GM12878 (cell line): ENCODE results near the gene LCN1. TPM values are rescaled to one million over a fixed set of nuclear protein-coding genes. Genes with fewer than 3 reads are reported as not detected.

Experiments used
- ATAC-seq: fragments of 200-7000 bp; cut with Tn5 transposase; 3 replicates; pipeline ENCODE4 v1.9.1; 2020; ENCODE audit warnings: mild to moderate bottlenecking, moderate library complexity
- BruUV-seq: library from RNA; stranded (reverse); fragments of 400-500 nt; replicated peaks from 2 replicates; lab custom pipeline; 2021; lab: Mats Ljungman, UMichigan
- CTCF ChIA-PET: fragments of 300-600 bp; sonication (Branson Sonifier 250); formaldehyde crosslinking; extraction: SDS; loops from one replicate; lab custom pipeline; 2021; ENCODE audit warnings: inconsistent platforms; lab: Yijun Ruan, JAX
- POLR2A ChIA-PET: fragments of 350-600 bp; formaldehyde crosslinking; extraction: SDS; loops from one replicate; lab custom pipeline; 2021; ENCODE audit warnings: inconsistent platforms; lab: Charles Lee
- RAD21 ChIA-PET: fragments of 300-600 bp; sonication (Branson Sonifier 250); formaldehyde crosslinking; loops from one replicate; lab custom pipeline; 2023; ENCODE audit warnings: antibody characterized with exemption; ENCODE audit not compliant: unreplicated experiment; lab: Charles Lee
- SMC1A ChIA-PET: fragments of 300-600 bp; sonication (Branson Sonifier 250); formaldehyde crosslinking; loops from one replicate; lab custom pipeline; 2023; ENCODE audit not compliant: unreplicated experiment, uncharacterized antibody; lab: Charles Lee
- DNase-seq: peaks from one replicate; pipeline ENCODE4 v3.0.0-alpha.2; 2011; ENCODE audit warnings: low read depth, low spot score
- FAIRE-seq: peaks from 3 replicates; lab custom pipeline; 2011; peaks lifted over from hg19 to GRCh38; lab: Jason Lieb, UNC
- H2AFZ ChIP-seq: 2 replicates; pipeline ENCODE4 v1.6.0; 2011; ENCODE audit warnings: low read depth, low read length, control low read depth; ENCODE audit not compliant: control insufficient read depth
- H3K27ac ChIP-seq: 2 replicates; pipeline ENCODE4 v1.5.1; 2011; ENCODE audit warnings: control low read depth; ENCODE audit not compliant: control insufficient read depth, insufficient read depth
- H3K27me3 ChIP-seq, 2 experiments: replicated peaks in 1 of 2; 2 replicates each; pipeline versions ENCODE4 v1.6.0 to v1.6.1; 2011; ENCODE audit warnings: low read length in 1 of 2; ENCODE audit not compliant: control insufficient read depth in 2 of 2, insufficient read depth in 2 of 2
- H3K36me3 ChIP-seq, 2 experiments: 2 replicates each; pipeline ENCODE4 v1.5.1; 2011; ENCODE audit warnings: low read length in 1 of 2; ENCODE audit not compliant: control insufficient read depth in 2 of 2, insufficient read depth in 2 of 2
- H3K4me1 ChIP-seq: 2 replicates; pipeline ENCODE4 v1.6.1; 2011; ENCODE audit warnings: mild to moderate bottlenecking, low read length, moderate library complexity, mixed read lengths; ENCODE audit not compliant: control insufficient read depth, insufficient read depth
- H3K4me2 ChIP-seq: 2 replicates; pipeline ENCODE4 v1.6.0; 2011; ENCODE audit warnings: control low read depth; ENCODE audit not compliant: control insufficient read depth, insufficient read depth
- H3K4me3 ChIP-seq: fragments of 200-600 bp; sonication (generic); 2 replicates; pipeline ENCODE4 v1.5.1; 2016
- H3K79me2 ChIP-seq: 2 replicates; pipeline ENCODE4 v1.6.0; 2011; ENCODE audit warnings: low read length; ENCODE audit not compliant: control insufficient read depth, insufficient read depth
- H3K9ac ChIP-seq: 2 replicates; pipeline ENCODE4 v1.8.0; 2011; ENCODE audit warnings: low read length, control low read depth, mixed read lengths; ENCODE audit not compliant: control insufficient read depth, insufficient read depth
- H3K9me3 ChIP-seq: replicated peaks from 3 replicates; pipeline ENCODE4 v1.5.1; 2011; ENCODE audit warnings: mild to moderate bottlenecking, low read length; ENCODE audit not compliant: control insufficient read depth, insufficient read depth
- H4K20me1 ChIP-seq: 2 replicates; pipeline ENCODE4 v1.6.0; 2011; ENCODE audit not compliant: control insufficient read depth, insufficient read depth
- EP300 ChIP-seq, 2 experiments: fragments of 150-350 bp in 1 of 2; IDR thresholded peaks; 2 replicates each; pipeline ENCODE4 v1.6.1; 2011 to 2012; ENCODE audit warnings: low read depth in 2 of 2, low read length in 2 of 2, borderline replicate concordance in 1 of 2, improper control_type of control experiment in 1 of 2, inconsistent platforms in 1 of 2; ENCODE audit not compliant: control insufficient read depth in 1 of 2
- MXI1 ChIP-seq: fragments of 150-350 bp; IDR thresholded peaks from 2 replicates; pipeline ENCODE4 v1.6.1; 2011; ENCODE audit warnings: low read depth, mild to moderate bottlenecking, inconsistent platforms, low read length, improper control_type of control experiment
- NR2F1 ChIP-seq: fragments of 450-650 bp; conservative IDR thresholded peaks from 2 replicates; pipeline ENCODE4 v1.6.1; 2017; ENCODE audit warnings: mild to moderate bottlenecking
- SIX5 ChIP-seq: IDR thresholded peaks from 2 replicates; pipeline ENCODE4 v1.6.1; 2011; ENCODE audit warnings: mild to moderate bottlenecking, low read depth, low read length, moderate library complexity; ENCODE audit not compliant: severe bottlenecking
- SP1 ChIP-seq: IDR thresholded peaks from one replicate; pipeline ENCODE4 v1.6.1; 2011; ENCODE audit warnings: low read depth, low read length
- SUZ12 ChIP-seq: fragments of 200-600 bp; sonication (generic); IDR thresholded peaks from one replicate; pipeline ENCODE4 v1.6.1; 2018; ENCODE audit warnings: antibody characterized with exemption, mild to moderate bottlenecking; ENCODE audit not compliant: unreplicated experiment
- ZNF24 ChIP-seq: fragments of 450-650 bp; IDR thresholded peaks from 2 replicates; pipeline ENCODE4 v1.6.1; 2017; ENCODE audit warnings: antibody characterized with exemption, mild to moderate bottlenecking
- ZNF274 ChIP-seq: IDR thresholded peaks from one replicate; pipeline ENCODE4 v1.8.0; 2011; ENCODE audit not compliant: insufficient read length, insufficient read depth
- WGBS: methylation state at CpG from one replicate; pipeline ENCODE4 v1.1.6; 2016; ENCODE audit warnings: low lambda C conversion rate; ENCODE audit not compliant: insufficient replicate concordance, insufficient coverage; ENCODE audit errors: missing lambda C conversion rate; 5-methylcytosine and 5-hydroxymethylcytosine counted together
- in situ Hi-C: fragments of 300-500 bp; cut with MboI; formaldehyde crosslinking; loops from 9 replicates; pipeline ENCODE4 v1.14.3; 2018; ENCODE audit warnings: mixed read lengths
- intact Hi-C: fragments of 100-400 bp; cut with micrococcal nuclease; formaldehyde crosslinking; loops from one replicate; pipeline ENCODE4 v1.14.2; 2022; ENCODE audit not compliant: unreplicated experiment
- polyA plus RNA-seq, 11 experiments: library from polyadenylated mRNA; depleted of rRNA in 4 of 11; unstranded in 6 of 11; stranded (reverse) in 5 of 11; fragments of >200 nt; fragmentation: Nextera tagmentation in 4 of 11; fragmentation: Illumina TruSeq in 1 of 11; extraction: Ambion mirVana in 4 of 11; extraction: Trizol in 1 of 11; gene quantifications; 1 replicate in 1 of 11; 2 replicates in 10 of 11; pipeline versions ENCODE4 v1.2.1 to v1.2.3, GENCODE V29; 2011 to 2016; ENCODE audit warnings: inconsistent platforms in 2 of 11, missing spikeins in 2 of 11, low read depth in 1 of 11
- total RNA-seq, 4 experiments: library from RNA; depleted of rRNA in 3 of 4; stranded (reverse); fragments of >200 nt in 3 of 4; fragmentation: Illumina TruSeq in 1 of 4; extraction: Trizol in 1 of 4; gene quantifications; 2 replicates each; pipeline versions ENCODE4 v1.2.1 to v1.2.3, GENCODE V29; 2013 to 2021
- TF ChIP-seq, protein P1 (sequence below), 3 experiments: IDR thresholded peaks in 2 of 3; conservative IDR thresholded peaks in 1 of 3; 2 replicates each; pipeline ENCODE4 v1.5.1; 2011; ENCODE audit warnings: low read depth in 3 of 3, low read length in 3 of 3, mild to moderate bottlenecking in 3 of 3, control low read depth in 2 of 3, moderate library complexity in 2 of 3, inconsistent platforms in 1 of 3, mixed read lengths in 1 of 3; ENCODE audit not compliant: control insufficient read depth in 2 of 3, insufficient read depth in 1 of 3; ENCODE audit errors: extremely low read depth in 1 of 3

Gene LCN1
- total and polyA plus RNA-seq, 10 of the 15 experiments (the other 5 are each of a cell fraction or from before 2014, with no cell fraction given) = not detected

DNA sequence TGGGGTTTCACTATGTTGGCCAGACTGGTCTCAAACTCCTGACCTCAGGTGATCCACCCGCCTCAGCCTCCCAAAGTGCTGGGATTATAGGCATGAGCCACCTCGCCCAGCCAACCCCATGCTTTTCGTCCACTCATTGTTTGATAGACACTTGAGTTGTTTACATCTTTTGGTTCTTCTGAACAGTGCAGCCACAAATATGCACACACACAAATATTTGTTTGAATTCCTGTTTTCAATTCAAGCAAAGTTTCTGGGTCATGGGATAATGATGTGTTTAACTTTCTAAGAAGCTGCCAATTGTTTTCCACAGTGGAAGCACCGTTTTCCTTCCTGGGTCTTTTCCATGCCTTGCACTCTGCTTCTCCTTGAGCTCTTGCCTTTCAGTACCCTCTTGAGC, 33.5 kb downstream of the LCN1 start:
- TF ChIP-seq, protein P1, sequence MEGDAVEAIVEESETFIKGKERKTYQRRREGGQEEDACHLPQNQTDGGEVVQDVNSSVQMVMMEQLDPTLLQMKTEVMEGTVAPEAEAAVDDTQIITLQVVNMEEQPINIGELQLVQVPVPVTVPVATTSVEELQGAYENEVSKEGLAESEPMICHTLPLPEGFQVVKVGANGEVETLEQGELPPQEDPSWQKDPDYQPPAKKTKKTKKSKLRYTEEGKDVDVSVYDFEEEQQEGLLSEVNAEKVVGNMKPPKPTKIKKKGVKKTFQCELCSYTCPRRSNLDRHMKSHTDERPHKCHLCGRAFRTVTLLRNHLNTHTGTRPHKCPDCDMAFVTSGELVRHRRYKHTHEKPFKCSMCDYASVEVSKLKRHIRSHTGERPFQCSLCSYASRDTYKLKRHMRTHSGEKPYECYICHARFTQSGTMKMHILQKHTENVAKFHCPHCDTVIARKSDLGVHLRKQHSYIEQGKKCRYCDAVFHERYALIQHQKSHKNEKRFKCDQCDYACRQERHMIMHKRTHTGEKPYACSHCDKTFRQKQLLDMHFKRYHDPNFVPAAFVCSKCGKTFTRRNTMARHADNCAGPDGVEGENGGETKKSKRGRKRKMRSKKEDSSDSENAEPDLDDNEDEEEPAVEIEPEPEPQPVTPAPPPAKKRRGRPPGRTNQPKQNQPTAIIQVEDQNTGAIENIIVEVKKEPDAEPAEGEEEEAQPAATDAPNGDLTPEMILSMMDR (IDR thresholded peaks at IDR 0.05 in 2 of 3, conservative IDR thresholded peaks at IDR 0.05 in 1 of 3; ENCODE audit: control insufficient read depth in 2 of 3, extremely low read depth in 1 of 3, insufficient read depth in 1 of 3, low read depth in 3 of 3, low read length in 3 of 3) = no peak
- no peak for TF ChIP-seq SP1
- TF ChIP-seq SUZ12 = no peak
- no peak for TF ChIP-seq ZNF274
- no peak for TF ChIP-seq ZNF24
- no peak for TF ChIP-seq SIX5
- Histone ChIP-seq H3K4me3 (no peak overlapping the region), H3K4me1 (no peaks in the 10 kb centered on the region), H3K36me3 (no peaks in the 10 kb centered on the region), H3K9me3 (no peaks in the 10 kb centered on the region), H3K27me3 (no peaks in the 10 kb centered on the region), H4K20me1 (no peaks in the 10 kb centered on the region), H3K4me2 (no peak overlapping the region), H2AFZ (no peak overlapping the region), H3K9ac (no peak overlapping the region), H3K79me2 (no peaks in the 10 kb centered on the region), H3K27ac (no peak overlapping the region)
- ChIA-PET RAD21 (no interaction called here), POLR2A (no interaction called here), CTCF (no interaction called here), SMC1A (no interaction called here)
- in situ Hi-C loops = no loop called here
- FAIRE-seq = no peak
- no TSS peak for BruUV-seq
- intact Hi-C loops = no loop called here
- ATAC-seq = no peak
- no peak for DNase-seq
- WGBS = 23% methylated on average over 4 of the region's 4 CpGs

DNA sequence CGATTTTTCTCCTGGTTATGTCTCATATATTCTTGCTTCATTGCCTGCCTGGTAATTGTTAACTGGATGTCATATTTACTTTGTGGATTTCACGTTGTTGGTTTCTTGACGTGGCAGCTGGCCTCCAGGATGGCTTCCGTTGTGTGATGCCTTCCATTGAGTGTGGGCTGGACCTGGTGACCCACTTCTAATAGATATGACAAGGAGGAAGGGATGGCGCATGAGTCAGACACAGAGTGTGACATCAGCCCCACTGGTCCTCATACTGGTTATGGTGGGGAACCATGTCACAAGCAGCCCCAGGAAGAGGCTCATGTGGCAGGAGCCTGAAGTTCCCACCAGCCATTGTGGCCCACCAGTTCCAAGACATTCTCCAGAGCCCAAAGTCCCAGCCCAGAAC, 34.0 kb downstream of the LCN1 start:
- RAD21 ChIA-PET = no interaction called here
- H3K4me1 ChIP-seq = no peaks in the 10 kb centered on the region
- no peaks in the 10 kb centered on the region for H3K27me3 ChIP-seq
- H3K4me3 ChIP-seq = no peak overlapping the region
- in situ Hi-C loops = no loop called here
- no peaks in the 10 kb centered on the region for H4K20me1 ChIP-seq
- H3K79me2 ChIP-seq = no peaks in the 10 kb centered on the region
- POLR2A ChIA-PET = no interaction called here
- no peak overlapping the region for H2AFZ ChIP-seq
- FAIRE-seq (no peak), DNase-seq (no peak), ATAC-seq (no peak)
- H3K9me3 ChIP-seq = no peaks in the 10 kb centered on the region
- SMC1A ChIA-PET = no interaction called here
- H3K4me2 ChIP-seq = no peak overlapping the region
- CTCF ChIA-PET = no interaction called here
- intact Hi-C loops = no loop called here
- WGBS = 34% methylated on average over 5 of the region's 5 CpGs
- TF ChIP-seq NR2F1 (no peak), EP300 (IDR thresholded peaks at IDR 0.05; ENCODE audit: borderline replicate concordance in 1 of 2, control insufficient read depth in 1 of 2, low read depth in 2 of 2, low read length in 2 of 2) (no peak), MXI1 (no peak)
- H3K9ac ChIP-seq = no peak overlapping the region
- no peaks in the 10 kb centered on the region for H3K36me3 ChIP-seq
- BruUV-seq = no TSS peak
- H3K27ac ChIP-seq = no peak overlapping the region
